ENCODE data around the gene TSSK6.

The TSSK6 gene

DNA sequence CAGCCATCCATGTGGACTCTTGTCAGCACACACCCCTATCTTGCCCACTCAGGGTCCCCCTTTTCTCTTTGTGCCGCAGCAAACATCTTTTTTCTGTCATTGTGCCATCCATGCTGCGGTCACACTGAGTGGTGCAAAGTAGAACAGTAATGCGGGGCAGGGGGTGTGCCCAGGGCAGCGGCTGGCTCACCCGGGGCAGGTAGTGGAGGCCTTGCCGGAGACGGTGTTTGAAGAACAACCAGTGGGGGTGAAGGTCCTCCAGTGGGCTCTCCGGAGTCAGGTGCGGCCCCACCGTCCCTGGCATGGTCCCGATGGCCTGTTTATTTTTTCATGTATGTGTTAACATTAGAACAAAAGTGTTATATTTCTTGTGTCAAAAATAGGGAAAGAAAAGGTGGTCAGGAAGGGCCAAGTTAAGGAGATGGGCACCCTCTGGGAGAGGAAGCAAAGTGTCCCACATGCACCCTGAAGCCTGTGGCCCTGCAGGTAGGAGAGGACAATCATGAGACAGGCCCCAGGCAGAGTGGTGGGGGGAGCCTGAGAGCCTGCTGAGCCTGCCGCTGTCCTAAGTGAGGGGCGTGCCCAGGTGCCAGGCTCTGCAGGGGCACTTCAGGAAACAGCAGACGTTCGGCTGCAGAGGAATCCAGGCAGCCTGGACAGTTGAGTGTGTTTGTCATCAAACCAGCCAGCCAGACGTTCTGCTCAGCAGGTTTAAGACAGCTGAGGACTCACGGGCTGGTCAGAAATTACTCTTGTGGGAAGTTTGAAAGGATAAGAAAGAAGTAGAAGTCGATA is 12.3 kb downstream of the TSSK6 start:
- DNase-seq = no peak

DNA sequence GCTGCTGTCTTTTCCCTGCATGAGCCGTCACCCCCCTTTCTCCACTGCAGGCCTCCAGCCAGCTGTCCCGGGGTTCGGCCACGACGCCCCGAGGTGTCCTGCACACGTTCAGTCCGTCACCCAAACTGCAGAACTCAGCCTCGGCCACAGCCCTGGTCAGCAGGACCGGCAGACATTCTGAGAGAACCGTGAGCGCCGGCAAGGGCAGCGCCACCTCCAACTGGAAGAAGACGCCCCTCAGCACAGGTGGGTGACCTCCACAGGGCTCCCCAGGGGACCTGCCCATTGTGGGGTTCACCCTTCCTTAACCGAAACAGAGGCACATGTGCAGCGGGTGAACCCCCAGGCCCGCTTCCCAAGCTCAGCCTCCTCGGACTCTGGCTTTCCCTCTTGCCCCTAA is 13.1 kb downstream of the TSSK6 start:
- DNase-seq = no peak

DNA sequence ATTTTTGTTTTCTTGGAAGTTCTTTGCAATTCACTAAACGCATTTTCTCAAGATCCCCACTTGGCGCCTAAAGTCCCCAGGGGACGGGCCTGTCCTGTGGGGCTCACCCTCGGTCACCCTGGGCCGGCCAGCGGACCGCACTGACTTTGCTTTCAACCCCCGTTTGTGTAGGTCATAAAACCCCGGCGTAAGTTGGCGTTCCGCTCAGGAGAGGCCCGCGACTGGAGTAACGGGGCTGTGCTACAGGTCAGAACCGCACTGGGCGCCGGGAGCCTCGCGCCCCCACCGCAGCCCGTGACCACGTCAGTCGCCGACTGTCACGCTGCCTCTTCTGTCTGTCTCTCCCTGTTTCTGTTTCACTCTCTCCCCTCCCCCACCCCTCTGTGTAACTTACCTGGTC is 13.6 kb downstream of the TSSK6 start:
- DNase-seq = no peak

DNA sequence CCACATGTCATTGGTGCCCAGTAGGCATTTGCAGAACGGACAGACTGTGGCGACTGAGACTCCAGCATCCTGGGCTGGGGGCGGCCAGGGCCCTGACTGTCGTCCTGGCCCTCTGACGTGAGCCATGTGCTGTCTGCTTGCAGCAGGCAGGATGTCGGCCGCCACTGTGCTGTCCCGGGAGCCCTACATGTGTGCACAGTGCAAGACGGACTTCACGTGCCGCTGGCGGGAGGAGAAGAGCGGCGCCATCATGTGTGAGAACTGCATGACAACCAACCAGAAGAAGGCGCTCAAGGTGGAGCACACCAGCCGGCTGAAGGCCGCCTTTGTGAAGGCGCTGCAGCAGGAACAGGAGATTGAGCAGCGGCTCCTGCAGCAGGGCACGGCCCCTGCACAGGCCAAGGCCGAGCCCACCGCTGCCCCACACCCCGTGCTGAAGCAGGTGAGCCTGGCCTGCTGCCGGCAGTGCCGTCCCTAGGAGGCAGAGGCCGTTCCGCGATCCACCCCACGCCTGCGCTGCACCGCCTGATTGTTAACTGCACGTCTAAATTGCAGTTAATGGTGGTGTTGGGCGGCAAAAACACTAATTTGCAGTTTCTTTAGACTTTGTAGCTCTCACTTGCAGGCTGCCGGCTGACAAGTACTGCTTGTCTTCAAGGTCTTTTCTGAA is 14.2 kb downstream of the TSSK6 start:
- DNase-seq = no peak

DNA sequence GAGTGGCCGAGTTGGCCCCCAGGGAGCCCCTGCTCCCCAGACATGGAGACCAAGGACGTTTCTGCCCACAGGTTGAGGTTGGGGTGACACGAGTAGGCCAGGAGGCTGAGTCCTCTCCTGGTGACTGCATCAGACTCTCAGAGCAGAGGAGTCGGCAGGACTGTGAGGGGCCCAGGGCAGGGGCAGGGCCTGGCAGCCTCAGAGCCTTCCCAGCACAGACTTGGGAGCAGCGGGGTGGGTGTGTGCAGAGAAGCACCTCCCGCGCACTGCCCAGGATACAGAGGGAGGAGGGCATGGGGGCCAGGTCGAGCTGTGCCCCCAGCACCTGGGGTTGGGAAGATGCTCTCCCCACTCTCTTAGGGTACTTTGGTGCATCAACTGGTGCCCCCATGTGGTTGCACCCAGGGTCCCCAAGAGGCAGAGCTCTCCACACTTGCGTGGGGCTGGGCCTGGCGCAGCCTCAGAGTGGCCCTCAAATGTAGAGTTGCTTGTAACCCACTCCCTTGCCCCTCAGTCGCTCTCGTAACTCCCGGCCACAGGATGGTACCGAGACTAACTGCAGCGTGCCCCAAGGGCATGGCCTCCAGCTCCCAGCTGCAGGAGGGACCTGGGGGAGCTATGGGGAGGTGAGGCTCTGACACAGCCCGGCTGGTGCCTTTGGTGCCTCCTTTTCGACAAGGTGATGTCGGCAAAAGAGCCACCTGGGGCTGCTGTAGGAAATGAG is 15.9 kb downstream of the TSSK6 start:
- no peak for DNase-seq

DNA sequence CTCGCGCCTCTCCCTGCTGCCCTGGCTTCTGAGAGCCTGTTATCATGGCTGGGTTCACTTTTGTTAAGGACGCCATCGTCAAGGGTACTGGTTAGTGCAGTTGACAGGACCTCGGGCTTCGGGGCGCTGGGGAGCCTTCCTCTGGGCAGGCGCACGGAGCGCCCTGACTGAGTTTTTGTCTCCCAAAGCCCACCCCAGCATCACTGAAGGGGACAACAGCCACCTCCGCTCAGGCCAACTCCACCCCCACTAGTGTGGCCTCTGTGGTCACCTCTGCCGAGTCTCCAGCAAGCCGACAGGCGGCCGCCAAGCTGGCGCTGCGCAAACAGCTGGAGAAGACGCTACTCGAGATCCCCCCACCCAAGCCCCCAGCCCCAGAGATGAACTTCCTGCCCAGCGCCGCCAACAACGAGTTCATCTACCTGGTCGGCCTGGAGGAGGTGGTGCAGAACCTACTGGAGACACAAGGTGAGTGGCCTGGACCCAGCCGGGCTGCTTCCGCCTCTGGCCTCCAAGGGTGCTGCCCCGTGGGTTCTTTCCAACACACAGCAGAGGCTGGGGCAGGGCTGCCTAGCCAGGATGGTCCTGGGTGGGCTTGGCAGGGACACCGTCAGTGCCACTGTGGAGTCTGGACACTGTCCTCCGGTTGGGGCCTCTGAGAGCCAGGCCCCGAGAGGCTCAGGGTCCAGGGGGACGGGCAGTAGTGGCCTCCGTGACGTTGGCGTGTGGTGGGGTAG is 16.9 kb downstream of the TSSK6 start:
- no peak for DNase-seq

DNA sequence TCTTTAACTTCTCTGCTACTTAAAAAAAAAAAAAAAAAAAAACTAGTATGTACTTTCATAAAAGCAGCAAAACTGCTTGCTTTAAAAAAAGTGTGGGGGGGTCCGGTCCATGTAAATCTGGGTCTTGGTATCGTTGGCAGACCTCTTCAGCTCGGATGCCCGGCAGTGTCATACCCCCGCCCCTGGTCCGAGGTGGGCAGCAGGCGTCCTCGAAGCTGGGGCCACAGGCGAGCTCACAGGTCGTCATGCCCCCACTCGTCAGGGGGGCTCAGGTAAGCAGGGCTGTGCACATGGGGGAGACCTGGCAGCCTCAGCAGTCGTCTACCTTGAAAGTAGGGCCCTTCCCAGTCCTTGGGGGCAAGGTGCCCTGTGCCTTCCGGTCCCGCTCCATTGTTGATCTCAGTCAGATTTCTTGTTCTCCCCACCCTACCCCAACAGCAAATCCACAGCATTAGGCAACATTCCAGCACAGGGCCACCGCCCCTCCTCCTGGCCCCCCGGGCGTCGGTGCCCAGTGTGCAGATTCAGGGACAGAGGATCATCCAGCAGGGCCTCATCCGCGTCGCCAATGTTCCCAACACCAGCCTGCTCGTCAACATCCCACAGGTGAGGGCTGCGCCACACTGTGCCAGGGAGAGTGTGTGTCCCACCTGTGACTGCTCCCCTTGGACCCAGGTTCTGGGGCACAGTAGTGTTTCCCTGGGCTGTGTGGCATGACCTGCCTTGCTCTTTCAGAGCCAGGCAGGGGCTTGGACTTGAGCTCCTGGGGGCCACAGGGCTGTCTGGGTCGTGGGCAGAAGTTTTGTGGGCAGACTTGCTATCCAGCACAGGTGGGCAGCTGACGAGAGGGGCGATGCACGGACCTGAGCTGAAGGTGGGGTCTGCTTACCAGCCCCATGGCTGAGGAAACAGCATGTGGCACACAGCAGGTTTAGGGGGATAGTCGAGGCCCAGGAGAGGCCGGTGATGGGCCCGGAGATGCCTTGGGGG is 19.4 kb downstream of the TSSK6 start:
- DNase-seq = no peak

DNA sequence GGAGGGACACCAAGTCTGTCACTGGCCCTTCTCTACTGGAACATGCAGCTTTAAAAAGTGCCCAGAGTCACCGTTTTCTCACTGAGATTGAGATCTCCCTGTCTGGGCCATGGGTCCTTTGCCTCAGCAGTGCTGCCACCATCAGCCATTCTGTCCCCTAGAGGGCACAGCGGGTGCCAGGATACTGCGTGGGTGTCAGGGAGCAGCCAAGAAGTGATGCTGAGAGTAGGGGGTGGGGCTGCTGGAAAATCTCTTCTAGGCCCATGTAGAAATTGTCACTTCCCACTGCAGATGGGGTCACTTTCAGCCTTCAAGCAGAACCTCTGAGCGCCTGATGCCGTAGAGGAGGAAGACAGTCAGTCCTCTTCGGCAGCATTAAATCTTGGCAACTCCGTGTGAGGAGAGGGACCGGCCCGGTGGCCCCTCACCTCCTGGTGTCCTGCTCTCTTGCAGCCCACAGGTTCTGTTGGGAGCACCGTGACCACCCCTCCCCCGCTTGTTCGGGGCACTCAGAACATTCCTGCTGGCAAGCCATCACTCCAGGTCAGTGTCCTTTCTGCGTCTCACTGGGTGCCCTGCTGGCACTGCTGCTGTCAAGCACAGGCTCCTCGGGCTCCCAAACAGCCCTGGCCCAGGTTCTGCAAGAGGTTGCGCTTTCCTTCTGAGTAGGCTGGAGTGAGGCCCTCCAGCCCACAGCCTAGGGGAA is 21.4 kb downstream of the TSSK6 start:
- DNase-seq = no peak

DNA sequence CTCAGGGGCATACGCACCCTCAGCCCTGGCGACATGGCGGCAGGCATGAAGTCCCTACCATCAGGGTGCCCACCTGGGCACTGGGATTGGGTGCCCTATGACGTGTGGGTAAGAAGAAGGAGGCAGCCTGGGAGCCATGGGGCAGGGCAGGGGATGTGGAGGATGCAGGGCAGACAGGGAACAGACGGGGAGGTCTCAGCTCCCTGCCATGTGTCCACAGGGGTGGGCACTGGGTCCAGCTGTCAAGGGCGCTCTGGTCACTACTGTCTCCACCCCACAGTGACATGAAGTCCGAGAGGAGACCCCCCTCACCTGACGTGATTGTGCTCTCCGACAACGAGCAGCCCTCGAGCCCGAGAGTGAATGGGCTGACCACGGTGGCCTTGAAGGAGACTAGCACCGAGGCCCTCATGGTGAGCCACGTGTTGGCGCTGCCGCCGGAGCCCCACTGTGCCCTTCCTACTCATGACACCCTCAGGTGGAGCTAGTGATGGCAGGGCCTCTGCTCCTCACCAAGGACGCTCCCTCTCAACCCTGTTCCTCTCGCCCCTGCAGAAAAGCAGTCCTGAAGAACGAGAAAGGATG is 23.2 kb downstream of the TSSK6 start:
- no peak for DNase-seq

DNA sequence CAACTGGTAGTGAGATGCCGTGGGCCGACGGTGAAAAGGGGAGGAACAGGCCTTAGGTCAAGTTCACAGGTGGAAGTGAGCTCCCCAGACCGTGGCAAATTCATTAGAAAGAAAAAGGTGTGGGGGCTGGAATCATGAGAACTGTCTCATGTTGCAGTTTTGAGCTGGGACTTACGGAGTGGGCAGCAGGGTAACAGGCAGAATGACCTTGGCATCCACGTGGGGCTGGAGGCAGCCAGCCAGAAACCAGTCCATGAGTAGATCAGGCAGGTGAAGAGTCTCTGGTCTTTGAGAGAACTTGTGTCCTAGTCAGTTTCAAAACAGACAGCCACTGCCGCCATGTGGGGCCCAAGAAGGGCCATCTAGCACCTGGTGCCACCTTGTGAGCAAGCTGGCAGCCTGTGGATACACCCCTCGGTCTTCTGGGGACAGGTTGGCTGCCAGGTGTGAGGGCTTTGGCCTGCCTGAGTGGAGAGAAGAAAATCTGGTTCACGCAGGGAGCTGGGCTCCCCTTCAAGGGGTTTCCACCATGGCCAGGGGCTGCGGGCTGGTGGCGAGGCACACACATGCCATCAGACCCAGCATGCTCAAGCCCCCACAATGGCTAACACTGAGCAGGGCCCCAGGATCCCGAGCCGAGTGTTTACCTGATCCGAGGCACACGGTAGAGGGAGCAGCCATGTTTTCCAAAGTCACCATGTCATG is 23.9 kb downstream of the TSSK6 start:
- DNase-seq = no peak

DNA sequence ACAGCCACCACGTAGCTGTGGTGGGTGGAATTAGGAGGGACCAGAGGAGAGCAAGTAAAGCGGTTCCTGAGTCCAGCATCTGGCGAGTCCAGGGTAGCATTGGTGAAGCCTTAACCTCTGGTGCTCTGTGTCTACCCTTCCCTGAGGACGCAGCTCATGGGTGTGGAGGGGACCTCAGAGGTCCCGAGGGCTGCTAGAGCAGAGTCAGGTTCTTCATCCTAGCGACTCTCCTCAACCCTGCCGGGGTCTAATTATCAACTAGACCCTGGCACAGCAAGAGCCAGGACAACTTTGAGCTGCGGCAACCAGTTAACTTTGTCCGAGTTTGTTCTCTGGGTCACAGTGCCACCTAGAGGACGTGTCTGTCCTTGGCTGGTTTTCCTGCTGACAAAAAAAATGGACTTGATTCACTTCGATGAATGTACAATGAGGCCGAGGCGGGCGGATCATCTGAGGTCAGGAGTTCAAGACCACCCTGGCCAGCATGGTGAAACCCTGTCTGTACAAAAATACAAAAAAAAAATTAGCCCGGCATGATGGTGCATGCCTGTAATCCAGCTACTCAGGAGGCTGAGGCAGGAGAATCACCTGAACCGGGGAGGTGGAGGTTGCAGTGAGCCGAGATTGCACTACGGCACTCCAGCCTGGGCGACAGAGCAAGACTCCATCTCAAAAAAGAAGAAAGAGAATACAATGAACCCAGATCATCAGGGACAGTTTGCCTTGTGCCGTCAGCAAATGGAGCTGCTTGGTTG is 25.0 kb downstream of the TSSK6 start:
- DNase-seq = peak; percentile 60 to 67

DNA sequence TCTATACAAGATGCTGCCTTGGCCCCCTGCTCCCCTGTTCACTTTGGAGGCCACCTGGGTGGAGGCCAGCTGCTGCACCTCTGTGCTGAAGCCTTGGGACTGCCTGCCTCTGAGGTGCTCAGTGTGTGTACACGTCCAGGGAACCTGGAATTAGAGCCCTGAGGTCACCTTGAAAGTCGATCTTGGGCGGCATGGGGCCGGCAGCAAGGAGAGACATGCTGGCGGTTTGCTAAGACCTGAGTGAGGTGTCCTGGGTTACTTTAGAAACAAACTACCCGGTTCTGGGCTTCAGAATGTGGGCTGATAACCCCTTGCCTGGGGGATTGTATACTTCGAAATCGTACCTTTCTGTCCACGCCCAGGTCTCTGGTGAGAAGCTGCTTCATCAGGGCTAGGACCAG is 25.5 kb downstream of the TSSK6 start:
- no peak for DNase-seq

DNA sequence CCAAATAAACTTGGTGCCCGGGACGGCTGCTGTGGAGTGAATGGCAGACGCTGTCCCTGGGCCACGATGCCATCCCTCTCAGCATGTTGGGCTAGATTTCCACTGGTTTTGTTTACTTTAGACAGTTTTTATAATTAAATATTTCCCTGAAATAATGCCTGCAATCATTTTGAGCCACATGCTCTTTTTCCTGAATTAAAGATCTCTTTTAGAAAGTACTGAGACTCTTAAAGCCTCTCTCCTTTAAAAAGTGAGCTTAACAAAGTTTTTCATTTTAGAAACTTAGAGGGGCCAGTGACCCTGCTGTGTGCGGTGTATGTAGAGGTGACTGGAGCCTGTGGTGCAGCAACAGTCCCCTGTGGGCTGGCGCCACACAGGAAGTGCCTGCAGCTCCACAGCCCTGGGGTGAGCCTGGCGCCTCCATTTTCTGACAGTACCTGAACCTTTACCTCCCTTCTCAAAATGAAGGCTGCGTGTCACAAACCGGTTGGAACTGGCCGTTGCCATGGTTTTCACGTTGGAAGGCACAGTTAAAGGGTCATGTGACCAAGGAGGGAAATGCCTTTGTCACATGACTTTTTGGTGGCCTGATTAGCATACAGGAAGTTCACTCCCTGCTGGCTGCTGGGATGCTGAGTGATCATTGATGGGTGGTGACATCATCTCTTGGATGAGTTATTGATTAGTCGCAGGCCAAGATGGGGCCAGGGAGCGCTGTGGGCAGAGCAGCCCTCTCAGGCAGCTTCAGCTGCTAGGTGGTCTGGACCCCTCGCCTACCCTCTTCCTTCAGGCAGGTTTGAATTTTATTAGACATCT is 26.3 kb downstream of the TSSK6 start:
- DNase-seq = peak; percentile 34 to 48

DNA sequence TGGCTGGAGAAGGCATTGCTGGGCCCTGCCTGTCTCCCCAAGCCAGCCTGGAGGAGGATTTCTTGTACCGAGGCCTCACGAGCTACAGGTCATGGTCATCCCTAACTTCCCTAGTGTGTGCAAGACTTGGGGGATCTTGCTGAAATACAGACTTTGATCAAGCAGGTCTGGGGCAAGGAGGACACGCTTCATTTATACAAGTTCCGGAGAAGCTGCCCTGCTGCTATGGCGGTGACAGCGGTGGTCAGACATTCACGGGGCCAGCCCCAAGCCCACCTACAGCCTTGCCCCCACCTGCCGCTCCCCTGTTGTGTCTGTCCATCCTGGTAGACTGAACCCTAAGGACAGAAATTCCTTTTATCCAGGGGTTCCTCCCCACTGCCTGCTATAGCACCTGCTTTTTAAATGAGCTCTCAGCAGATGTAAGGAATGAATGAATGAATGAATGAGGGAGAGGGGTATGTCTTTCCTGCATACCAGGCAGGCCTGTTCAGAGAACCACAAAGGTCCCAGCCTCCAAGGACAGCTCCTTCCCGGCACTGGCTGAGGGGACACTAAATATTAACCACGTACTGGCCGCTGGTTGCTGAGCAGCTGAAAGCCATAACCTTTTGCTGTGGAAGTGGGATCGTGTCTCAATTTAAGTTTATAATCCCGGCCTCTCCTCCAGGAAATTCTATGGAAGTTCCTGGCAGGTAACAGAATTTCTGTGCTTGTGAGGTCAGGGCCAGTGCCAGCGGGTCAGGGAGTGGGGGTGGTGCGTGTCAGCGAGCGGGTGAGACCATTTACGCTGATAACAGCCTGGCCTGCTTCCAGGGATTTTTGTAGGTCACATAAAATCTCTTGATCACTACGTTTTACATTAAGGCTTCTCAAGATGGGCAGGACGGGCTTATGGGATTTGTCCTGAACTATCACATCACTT is 27.1 kb downstream of the TSSK6 start:
- no peak for DNase-seq

DNA sequence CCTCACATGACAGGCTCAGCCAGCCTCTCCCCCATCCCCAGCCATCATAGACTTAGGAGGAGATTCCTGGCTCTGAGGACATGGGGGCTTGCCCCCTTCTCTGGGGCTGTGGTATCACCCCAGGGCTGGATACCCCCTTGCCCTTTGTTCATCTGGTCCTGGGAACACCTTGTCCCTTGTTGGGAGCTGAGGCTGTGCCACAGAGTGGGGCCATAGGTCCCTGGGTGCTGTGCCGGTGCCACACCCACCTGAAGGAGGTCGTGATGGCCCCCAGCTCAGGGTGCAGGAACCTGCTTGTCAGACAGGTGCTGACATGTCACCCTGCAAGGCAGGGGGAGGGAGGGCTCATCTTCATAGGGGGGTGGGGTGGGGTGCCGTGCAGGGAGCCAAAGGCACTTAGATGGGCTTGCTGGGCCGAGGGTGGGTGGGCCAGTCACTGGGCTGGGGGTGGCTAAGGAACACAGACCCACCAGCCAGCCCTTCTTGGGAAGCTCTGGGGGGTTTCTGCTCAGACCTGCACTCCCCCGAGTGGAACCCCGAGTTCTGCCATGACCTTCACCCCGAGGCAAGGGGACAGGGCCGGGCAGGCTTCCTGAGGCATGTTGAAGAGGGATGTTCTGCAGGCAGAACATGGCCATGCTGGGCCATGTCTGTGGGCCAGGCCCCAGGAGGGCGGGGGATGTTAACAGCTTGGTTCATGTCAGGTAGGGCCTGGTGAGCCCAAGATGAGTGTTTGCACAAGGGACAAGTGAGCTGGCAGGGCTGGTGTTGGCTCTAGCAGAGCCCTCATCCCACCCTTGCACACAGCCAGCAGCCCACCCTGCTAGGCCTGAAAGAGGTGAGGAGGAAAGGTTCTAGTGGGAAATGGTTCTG is 28.0 kb downstream of the TSSK6 start:
- DNase-seq = no peak

DNA sequence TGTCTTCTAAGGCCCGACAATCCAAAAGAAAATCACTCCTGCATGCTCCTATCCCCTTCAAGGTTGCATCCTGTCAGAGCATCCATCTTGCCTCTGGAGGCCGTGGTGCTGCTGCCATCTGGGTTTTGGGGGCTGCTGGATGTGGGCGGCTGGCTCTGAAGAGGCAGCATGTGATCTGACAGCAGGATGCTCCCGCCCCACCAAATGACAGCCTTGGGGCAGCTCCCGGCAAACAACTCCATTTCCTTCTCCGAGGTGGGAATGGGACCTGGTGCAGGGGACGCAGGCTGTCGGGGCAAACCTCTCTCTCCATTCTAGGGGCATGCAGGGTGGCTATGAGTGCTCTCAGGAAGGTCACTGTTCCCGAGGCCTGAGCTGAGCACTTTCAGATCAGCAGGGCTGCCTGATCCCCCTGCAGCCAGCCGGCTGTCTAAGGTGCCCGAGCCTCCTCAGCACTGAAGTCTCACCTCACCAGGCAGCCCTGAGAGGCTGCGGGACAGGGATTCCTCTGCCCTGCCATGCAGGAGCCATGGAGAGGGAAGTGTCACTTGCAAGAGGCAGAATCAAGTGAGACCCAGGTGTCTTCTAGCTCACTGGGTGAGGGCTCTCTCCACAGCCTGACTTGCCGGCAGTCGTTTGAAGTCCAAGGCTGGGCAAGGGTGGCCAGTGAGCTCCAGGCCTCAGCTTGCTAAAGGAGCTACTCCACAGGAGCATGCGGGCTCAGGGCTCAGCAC is 28.8 kb downstream of the TSSK6 start:
- DNase-seq = no peak
